ENCODE measurements around the gene SLC30A10. TPM values are rescaled to one million over a fixed set of nuclear protein-coding genes. Genes with fewer than 3 reads are reported as not detected.

The SLC30A10 gene
- total RNA-seq, 4 donors from 2014 or later, result not detected

DNA sequence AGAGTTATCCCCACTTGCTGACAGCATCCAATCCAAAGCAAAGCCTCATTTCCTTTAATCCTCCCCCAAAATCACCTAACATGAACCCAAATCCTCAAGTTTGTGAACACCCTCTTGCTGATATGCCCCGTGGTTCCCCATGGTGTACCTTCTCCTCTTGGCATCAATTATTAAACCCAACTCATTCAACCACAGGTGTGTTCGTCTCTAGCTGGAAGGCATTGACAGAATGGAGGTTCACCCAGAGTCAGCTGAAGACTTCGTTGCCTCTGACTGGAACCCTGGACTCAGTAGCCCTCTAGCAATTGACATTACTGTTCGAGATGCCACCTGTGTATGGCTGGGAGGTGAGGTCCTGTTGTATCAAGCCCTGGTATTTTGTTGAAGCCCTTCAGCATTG lies 22.8 kb downstream of the SLC30A10 start:
- TF ChIP-seq, protein P1, sequence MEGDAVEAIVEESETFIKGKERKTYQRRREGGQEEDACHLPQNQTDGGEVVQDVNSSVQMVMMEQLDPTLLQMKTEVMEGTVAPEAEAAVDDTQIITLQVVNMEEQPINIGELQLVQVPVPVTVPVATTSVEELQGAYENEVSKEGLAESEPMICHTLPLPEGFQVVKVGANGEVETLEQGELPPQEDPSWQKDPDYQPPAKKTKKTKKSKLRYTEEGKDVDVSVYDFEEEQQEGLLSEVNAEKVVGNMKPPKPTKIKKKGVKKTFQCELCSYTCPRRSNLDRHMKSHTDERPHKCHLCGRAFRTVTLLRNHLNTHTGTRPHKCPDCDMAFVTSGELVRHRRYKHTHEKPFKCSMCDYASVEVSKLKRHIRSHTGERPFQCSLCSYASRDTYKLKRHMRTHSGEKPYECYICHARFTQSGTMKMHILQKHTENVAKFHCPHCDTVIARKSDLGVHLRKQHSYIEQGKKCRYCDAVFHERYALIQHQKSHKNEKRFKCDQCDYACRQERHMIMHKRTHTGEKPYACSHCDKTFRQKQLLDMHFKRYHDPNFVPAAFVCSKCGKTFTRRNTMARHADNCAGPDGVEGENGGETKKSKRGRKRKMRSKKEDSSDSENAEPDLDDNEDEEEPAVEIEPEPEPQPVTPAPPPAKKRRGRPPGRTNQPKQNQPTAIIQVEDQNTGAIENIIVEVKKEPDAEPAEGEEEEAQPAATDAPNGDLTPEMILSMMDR (IDR thresholded peaks at IDR 0.05), result no peak
- DNase-seq (ENCODE audit: low spot score) (no peak), ATAC-seq (ENCODE audit: low FRiP score) (no peak)

DNA sequence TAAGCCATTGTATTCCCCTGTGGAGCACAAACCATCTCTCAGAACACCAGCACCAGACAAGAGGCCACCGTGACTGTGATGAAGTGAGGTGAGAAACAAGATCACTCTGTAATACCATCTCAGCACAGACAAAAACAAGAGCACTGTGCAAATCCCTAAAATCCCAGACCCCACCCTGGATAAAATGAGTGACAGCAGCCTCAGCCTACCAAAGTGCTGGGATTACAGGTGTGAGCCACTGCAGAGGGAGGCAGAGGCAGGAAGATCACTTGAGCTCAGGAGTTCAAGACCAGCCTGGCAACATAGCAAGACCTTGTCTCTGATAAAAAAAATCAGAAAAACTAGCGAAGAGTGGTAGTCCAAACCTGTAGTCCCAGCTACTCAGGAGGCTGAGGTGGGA lies 23.4 kb downstream of the SLC30A10 start:
- TF ChIP-seq, protein P1 (IDR thresholded peaks at IDR 0.05), result no peak
- ATAC-seq (ENCODE audit: low FRiP score), result no peak
- no peak for DNase-seq (ENCODE audit: low spot score)

DNA sequence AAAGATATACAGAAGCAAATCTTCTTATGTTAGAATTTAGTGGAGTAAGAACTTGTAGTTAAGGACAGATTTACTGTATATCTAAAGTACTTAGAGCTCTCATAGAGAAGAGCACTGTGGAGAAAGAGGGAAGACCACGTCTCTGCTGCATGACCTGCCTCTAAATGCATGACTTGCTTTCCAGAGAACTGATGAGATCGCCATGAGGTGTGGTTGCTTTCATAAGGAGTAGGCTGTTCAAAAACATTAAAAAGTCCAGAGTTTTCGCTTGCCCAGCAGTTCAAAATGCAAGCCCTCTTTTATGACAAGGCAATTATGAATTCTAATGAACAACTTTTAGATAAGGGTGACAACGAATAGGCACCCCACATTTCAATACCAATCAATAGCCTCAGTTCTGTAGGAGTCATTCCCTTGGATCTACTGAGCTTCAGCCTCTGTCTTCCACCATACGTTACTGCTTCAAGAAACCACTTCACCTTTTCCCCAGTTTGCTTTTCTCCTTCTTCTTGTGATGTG lies 24.9 kb downstream of the SLC30A10 start:
- ATAC-seq (ENCODE audit: low FRiP score) (no peak), DNase-seq (ENCODE audit: low spot score) (no peak)
- TF ChIP-seq, protein P1 (IDR thresholded peaks at IDR 0.05), result no peak

DNA sequence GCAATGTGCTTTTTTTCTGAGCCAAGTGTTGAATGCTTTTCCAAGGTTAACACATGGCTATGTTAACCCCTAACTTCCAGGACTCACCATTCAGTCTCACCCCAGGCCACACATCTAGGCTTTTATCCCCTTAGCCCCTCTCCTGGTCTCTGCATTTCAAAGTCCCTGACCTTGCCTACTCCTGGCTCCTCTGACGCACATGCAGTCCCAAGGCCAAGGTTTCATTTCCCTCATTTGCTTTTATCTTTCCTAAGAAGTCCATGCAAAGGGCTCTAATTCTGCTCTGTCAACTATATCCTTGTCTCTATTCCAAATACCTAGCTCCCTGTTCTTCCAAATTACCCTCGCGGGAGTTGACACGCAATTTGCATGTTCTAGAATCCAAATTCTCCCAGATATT lies 25.4 kb downstream of the SLC30A10 start:
- DNase-seq (ENCODE audit: low spot score) (no peak), ATAC-seq (ENCODE audit: low FRiP score) (no peak)
- TF ChIP-seq, protein P1 (IDR thresholded peaks at IDR 0.05), result no peak

DNA sequence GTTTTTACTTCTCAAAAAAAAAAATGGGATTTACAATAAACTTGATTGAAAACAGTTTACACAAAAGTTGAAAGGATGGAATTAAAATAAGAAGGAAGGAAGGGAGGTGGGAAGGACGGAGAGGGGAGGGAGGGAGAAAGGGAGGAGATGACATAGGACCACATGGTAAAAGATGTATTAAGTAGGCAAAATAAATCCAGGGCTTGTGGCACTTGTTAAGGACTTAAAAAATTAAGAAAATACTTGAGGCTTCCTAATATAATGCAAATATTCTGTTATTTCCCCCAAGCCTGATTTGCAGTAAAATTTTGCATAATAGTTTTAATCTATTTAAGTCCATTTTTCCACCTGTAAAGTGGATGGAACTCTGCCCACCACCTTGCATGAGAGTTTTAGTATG lies 27.5 kb downstream of the SLC30A10 start:
- DNase-seq (ENCODE audit: low spot score), result no peak
- no peak for ATAC-seq (ENCODE audit: low FRiP score)
- TF ChIP-seq, protein P1 (IDR thresholded peaks at IDR 0.05), result no peak

DNA sequence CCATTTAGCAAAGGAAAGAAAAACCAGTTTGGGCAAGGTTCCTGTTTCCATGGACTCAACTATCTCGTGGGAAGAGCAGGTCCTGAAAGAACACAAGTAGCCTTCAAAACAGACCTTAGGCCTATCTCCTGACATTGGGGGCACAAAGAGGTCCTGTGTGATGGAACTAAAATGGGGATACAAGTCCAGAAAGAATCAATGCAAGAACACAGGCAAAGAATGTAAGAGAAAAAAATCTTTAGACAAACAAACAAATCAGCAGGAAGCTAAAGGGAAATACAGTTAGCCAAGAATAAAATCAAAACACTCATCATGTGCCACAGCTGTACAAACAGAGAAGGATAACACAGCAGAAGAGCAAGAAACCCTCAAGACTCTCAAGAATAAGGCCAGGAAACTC lies 28.2 kb downstream of the SLC30A10 start:
- DNase-seq (ENCODE audit: low spot score), result no peak
- TF ChIP-seq, protein P1 (IDR thresholded peaks at IDR 0.05), result no peak
- ATAC-seq (ENCODE audit: low FRiP score), result no peak

DNA sequence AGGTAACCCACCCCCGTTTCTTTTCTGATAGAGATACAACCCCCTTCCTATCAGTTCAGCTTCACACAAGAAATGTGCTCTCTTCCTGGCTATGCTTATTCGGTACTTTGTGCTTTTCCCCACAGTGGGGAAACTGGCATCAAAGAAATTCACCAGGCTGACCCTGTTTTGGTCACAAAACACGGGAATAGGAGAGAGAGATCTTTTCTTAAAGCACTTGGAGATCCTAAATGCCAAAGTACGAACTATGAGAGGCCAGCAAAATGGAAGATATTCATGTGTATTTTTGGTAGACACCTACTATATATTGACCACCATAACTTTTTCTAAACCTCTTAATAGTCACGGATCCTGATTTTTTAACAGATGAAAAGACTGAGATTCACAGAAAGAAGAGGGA lies 30.0 kb downstream of the SLC30A10 start:
- TF ChIP-seq, protein P1 (IDR thresholded peaks at IDR 0.05), result no peak
- no peak for ATAC-seq (ENCODE audit: low FRiP score)
- DNase-seq (ENCODE audit: low spot score), result no peak

Measured in omental fat pad (tissue), 4 donors.